Tongue (tissue), 2 donors: ENCODE data around the gene CCDC71L. TPM values are rescaled to one million over a fixed set of nuclear protein-coding genes. Genes with fewer than 3 reads are reported as not detected.
"Not testable (repeated sequence)": the region's sequence is repeated elsewhere in the genome, so short reads cannot be mapped to it uniquely, and the experiment has no call there.

Experiments used
- DNase-seq: peaks from one replicate; pipeline ENCODE4 v3.0.0-alpha.2; 2015
- total RNA-seq: library from RNA; depleted of rRNA; stranded (reverse); fragments of >200 nt; gene quantifications from one replicate; pipeline ENCODE4 v1.2.3, GENCODE V29; 2014

Gene CCDC71L
- total RNA-seq: 4.9 TPM

DNA sequence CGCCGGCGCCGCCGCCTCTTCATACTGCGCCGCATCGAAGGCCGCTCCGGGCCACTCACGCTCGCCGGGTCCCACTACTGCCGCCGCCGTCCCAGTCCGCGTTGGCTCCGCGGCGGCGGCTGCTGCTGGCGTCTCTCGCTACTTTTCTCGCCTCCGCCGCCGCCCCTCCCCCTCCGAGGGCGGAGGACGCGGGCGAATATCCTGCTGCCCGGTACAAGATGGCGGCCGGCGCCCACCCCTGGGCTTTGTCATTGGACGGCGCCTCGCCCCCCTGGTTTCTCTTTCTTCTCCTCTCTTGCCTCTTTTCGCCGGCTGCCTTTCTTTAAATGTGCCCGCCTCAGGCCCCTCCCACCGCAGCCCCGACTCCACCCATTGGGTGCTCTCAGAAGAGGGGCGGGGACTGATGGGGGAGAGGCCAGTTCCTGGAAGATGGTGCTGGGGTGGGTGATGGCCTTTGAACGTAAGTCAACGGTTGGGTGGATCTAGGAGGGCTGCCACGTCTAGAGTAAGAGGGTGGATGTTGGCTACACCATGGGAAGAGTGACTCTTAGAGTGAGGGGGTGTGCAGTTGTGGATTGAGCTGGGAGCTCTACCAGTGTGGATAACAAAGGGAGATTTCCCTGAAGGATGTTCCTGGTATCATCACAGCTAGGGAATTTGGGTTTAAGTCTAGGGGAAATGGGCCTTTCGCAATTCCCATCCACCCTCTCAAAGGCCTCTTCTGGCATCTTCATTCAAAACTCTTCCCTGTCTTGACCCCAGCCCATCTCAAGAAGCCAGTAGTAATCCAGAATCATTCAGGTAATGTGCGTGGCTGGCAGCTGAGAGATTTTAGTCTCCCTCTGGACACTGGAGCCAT lies at the start of gene CCDC71L:
Gene CCDC71L, minus strand, starts transcription at position 297 of the 859 bp plus-strand sequence. Its CDS starts 262 bp downstream, at position 35.
- peak; percentile 94 for DNase-seq

- DNase-seq: not testable (repeated sequence)
Observed at GRCh38 chr7:106709604-106710003, 48.6 kb upstream of the CCDC71L start.

GRCh38 chr7:106704000-106704840 lies 43.3 kb upstream of the CCDC71L start:
- no peak for DNase-seq

DNA sequence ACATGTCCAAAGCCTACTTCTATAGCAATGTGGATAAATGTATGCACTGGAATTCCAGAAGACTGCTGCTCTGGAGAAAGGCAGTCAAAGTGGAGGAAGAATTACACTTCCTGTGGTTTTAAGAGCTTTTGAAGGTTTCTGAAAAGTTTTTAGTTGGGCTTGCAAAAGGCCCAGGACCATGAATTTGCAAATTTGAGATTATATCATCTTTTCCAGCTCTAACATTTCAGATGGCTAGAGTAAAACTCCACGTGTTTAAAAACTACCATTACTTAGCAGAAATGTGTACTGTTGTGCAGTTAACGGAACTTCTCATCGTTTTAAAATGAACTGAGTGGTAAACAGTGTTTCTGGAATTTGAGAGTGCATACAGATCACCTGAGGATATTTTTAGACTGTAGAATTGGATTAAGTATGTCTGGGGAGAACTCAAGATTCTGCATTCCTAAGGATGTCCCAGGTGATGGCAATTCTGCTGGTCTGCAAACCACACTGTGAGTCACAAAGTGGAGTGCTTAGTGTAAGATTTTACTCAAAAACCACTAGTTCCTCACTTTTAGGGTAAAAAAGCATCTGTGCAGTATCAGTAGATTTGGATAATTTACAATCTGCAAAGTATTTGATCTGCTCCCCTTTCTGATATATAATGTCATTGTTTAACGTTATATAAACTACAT lies 32.9 kb upstream of the CCDC71L start:
- DNase-seq: no peak

DNA sequence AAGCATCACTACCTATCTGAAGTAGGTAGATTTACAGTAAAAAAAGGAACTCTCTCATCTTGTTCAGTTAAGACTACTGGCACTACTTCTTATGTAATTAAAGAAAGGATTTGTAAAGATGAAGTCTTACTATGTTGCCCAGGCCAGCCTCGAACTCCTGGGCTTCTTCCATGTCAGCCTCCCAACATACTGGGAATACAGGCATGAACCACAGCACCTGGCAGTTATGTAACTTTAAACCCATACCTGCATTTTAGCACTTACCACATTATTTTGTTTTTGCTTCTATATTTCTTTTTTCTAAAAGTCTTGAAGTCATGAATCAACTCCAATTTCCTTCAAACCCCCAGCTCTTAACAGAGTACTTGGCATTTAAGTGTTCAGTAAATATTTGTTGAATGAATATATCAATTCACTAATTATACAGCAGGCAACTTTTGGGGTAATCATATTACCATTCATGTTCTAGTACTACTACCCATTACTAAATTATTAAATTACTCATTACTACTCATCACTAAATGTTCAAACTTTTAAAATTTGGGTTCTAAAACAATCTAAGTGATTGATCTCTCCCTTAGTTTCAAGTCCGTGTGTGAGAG lies 31.6 kb upstream of the CCDC71L start:
- DNase-seq: no peak

- DNase-seq: not testable (repeated sequence)
Observed at GRCh38 chr7:106688161-106688560, 27.2 kb upstream of the CCDC71L start.

- no peak for DNase-seq
Observed at GRCh38 chr7:106683941-106684340, 23.0 kb upstream of the CCDC71L start.

DNA sequence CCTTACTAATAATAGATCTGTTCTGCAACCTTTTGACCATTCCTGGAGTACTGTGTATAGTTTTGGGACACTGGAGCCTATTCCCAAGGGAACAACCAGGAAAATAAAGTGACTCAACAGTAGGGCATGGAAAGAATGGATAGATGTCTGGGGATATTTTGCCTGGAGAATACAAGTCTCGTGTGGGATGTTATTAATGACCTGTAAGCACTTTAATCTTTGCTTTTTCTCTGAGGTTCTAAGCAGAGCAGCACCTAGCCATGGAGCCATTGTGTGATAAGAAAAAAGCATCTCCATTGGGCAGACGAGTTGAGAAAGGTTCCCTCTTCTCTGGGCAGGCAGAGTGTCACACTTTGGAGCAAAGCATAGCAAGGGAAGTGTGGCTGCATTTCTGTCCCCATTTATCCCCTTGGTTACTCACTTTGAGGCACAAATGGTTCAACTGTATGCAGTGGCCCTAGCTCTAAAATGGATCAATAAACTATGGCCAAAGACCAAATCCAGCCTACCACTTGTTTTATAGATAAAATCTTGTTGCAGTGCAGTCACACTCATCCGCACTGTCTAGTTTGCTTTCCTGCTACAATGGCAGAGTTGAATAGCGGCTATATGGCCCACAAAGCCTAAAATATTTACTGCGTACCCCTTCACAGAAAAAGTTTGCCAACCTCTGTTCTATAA lies 21.0 kb upstream of the CCDC71L start:
- no peak for DNase-seq

- DNase-seq: no peak
Observed at GRCh38 chr7:106679153-106679931, 18.4 kb upstream of the CCDC71L start.

- DNase-seq: no peak
Observed at GRCh38 chr7:106678795-106679152, 17.8 kb upstream of the CCDC71L start.

GRCh38 chr7:106676506-106676905 lies 15.5 kb upstream of the CCDC71L start:
- not testable (repeated sequence) for DNase-seq

DNA sequence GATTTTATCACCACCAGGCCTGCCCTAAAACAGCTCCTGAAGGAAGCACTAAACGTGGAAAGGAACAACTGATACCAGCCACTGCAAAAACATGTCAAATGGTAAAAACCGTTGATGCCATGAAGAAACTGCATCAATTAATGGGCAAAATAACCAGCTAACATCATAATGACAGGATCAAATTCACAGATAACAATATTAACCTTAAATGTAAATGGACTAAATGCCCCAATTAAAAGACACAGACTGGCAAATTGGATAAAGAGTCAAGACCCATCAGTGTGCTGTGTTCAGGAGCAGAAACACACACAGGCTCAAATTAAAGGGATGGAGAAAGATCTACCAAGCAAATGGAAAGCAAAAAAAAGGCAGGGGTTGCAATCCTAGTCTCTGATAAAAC lies 12.7 kb upstream of the CCDC71L start:
- DNase-seq: not testable (repeated sequence)

DNA sequence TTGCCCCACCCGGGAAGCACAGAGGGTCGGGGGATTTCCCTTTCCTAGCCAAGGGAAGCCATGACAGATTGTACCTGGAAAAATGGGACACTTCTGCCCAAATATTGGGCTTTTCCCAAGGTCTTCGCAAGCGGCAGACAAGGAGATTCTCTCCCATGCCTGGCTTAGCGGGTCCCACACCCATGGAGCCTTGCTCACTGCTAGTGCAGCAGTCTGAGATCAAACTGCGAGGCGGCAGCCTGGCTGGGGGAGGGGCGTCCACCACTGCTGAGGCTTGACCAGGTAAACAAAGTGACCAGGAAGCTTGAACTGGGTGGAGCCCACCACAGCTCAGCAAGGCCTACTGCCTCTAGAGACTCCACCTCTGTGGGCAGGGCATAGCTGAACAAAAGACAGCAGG lies 11.0 kb upstream of the CCDC71L start:
- DNase-seq: not testable (repeated sequence)

DNA sequence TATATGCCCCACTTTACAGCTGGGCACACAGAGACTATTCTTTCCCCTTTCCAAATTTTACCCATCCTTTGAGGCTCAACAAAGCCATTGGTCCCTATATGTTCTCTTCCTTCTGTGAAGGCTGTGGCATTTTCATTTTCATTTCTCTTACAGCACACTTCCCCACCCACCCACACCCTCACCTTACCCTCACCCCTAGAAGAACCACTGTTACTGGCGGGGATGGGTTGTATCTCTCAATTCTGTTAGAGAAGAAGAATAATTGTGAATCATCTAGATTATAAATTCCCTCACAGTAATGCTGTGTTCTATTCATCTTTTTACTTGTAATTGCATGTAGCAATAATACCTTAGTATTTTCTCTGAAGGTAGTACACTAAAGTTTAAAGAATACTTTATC lies 10.2 kb upstream of the CCDC71L start:
- DNase-seq: no peak

- no peak for DNase-seq
Observed at GRCh38 chr7:106668861-106669524, 8.0 kb upstream of the CCDC71L start.

DNA sequence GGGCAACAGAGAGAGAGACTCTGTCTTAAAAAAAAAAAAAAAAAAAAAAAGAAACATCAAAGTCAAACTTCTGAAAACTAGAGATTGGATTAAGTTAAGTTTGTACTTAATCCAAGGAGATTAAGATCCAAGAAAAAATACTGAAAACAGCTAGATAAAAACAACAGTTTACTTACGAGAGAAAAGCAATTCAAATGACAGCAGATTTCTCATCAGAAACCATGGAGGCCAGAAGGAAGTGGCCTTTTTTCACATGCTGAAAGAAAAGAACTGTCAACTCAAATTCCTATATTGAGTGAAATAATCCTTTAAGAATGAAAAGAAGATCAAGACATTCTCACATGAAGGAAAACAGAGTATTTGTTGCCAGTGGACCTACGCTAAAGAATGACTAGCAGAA lies 5.4 kb upstream of the CCDC71L start:
- DNase-seq: no peak

- DNase-seq: no peak
Observed at GRCh38 chr7:106664343-106664742, 3.4 kb upstream of the CCDC71L start.

DNA sequence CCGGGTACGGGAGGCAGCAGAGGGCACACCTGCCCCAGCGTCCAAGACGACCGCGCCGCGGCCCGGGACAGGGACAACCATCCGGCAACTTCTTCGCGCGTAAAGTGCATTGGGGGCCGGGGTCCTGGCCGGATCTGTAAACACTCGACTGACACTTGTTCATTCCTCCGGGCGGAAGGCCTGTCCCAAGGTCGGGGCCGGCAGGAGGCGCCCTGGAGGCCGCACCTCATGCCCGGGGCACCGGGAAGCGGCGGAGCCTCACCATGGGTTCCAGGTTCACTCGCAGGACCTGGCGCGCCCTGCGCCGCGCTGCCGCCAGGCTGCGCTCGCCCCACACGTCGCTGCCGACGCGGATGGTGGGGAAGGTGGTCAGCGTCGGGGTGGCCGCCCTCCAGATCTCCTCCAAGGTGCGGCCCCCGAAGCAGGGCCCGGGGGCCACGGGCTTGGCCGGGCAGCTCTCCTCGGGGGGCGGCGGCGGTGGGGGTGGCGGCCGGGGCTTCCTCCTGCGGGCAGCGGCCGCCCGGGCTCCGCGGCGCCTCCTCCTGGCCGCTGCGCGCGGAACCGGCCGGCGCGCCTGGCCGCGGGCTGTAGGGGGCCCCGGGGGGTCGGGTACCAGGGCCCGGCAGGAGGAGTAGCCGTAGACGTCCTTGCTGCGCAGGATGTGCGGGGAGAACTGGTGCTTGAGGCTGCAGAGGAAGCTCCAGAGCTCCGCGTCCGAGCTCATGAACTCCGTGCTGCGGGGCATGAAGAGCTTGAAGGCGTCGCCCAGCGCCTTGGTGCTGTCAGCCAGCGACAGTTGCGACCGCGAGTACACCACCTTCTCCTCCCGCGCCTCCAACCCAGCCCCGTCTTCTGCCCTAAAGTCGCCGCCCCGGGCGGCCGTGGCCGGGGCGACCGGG lies 746 bp downstream of the CCDC71L start:
- peak; percentile 69 for DNase-seq
